ENCODE results near the gene BICRAL.
A peak's percentile ranks its signal among the peaks of the same experiment; 100 is the strongest.
"Not testable (repeated sequence)": the region's sequence is repeated elsewhere in the genome, so short reads cannot be mapped to it uniquely, and the experiment has no call there.

BICRAL gene

DNA sequence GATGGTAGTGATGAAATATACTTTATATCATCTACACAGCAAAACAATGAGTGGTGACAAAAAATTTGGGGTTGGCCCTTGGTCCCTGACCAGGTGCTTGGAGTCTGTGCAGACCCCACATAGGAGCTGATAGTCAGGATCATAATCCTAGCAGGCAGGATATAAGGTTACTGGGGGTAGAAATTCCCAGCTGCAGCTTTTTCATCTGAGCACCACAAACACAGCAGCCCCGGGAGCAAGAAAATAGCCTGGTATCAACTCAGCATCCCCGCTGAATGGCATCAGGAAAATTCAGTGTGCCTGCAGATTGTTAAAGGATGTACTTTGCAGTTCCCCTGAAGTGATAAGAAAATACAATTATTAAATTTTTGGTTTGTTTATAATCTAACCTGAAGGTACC is 69.7 kb downstream of the BICRAL start:
- DNase-seq: no peak

DNA sequence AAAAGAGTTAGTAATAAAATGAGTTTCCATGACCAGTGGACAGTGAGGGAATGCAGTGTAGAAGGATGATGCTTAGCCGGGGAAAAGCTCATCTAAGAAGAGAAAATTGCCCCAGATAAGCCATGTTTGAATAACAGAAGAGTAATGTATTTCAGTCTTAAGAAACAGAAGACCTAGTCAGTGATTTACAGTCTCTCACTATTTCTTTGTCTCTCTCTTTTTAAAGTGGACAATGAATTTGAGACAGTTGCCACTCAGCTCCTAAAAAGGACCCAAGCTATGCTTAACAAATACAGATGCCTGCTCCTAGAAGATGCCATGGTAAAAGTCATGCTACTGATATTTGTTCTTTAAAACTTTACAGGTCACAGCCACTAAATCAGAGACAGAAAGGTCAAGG is 78.2 kb downstream of the BICRAL start:
- DNase-seq: no peak

DNA sequence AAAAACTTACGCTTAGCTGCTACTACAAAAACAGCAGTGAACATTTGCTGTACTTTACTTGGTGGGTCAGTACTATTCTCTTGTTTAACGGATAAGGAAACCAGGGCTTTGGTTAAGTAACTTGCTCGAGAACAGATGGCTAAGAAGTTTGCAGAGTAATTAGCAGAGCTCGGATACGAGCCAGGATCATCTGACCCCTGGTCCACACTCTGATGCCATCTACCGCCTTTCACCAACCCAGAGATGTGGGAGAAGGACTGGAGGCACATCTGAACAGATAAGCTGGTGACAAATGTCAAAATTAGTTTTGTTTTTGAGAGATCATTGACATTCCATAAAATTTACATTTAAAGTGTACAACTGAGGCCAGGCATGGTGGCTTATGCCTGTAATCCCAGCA is 78.6 kb downstream of the BICRAL start:
- no peak for DNase-seq

DNA sequence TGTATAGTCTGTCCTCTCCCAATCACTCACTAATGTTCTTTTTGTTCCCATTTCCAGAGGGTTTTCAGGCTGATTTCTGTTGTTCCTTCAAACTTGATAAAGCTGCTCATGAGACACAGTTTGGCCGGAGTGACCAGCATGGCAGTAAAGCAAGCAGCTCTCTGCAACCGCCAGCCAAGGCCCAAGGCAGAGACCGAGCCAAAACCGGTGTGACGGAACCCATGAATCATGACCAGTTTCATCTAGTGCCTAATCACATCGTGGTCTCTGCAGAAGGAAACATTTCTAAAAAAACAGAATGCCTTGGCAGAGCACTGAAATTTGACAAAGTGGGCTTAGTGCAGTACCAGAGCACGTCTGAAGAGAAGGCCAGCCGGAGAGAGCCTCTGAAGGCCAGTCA is 82.8 kb downstream of the BICRAL start:
- DNase-seq: no peak

DNA sequence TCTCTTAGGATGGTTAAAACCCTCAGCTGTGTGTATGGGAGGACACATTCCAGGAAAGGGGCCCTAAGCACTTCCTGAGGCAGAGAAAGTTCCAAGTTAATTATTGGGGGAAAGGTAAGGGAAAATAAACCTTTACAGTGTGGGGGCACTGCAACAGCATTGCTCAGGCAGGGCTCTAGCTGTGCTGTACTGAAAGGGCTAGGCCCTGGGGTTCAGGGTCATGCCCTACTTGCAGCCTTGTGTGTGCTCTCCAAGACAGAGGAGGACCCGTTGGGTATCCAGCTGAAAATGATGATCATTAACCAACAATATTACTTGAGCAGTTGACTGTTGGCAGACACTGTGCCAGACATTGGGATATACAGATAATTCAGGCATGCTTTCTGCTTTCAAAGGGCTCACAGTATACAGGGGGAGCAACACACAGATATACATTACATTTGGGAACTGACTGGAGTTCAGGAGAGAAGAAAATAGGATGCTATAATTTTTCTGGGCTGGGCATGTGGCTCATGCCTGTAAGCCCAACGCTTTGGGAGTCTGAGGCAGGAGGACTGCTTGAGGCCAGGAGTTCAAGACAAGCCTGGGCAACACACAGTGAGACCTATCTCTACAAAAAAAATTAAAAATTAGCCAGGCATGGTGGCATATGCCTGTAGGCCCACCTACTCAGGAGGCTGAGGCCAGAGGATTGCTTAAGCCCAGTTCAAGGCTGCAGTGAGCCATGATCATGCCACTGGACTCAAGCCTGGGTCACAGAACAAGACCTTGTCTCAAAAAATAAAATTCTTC is 88.5 kb downstream of the BICRAL start:
- no peak for DNase-seq

DNA sequence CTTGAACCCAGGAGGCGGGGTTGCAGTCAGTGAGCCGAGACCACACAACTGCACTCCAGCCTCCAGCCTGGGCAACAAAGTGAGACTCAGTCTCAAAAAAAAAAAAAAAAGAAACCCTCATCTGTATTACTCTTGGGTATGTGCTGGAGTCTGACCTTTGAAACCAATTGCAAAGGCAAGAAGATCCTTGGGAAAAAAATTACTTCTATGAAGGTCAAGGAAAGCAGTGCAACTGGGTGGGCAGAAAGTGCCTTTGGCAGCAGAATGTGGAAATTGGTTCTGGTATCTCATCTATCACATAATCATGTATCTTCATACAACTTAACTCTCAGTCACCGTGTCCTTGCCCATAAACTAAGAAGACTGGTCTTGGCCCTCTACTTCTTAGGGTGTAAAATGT is 89.9 kb downstream of the BICRAL start:
- DNase-seq: no peak

DNA sequence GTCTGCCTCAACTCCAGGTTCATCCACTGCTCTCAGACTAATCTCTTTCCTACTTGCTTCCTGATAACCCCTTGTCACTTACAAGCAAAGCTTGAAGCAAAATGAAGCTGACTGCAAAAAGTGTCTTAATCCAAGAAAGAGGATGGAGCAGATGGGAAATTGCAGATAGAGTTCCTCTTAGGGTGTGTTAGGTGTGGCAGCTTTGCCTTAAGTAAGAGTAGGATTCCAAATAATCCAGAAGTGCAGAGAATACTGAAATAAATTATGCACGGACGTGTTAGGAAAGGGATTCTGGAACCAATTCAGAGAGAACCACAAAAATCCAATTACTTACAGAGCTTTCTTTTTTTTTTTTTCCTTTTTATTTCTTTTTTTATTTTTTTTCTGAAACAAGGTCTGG is 91.5 kb downstream of the BICRAL start:
- DNase-seq: no peak

DNA sequence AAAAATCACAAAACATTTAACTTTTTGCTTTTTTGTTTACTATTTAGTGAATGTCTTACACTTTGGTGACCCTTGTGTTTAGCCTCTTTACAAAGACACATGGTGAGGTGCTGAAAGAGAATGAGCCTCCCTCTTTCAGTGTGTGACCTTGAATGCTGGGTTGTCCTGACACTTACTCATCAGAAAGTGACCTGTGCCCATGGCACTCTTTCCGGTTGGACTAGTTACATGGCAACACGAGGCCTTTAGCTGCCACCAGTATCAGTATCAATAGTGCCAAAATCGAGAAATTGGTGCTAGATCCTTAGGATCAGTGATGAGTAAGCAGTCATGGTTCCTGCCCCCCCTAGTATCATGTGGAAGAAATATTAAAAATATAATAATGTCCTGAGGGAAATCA is 95.8 kb downstream of the BICRAL start:
- no peak for DNase-seq

DNA sequence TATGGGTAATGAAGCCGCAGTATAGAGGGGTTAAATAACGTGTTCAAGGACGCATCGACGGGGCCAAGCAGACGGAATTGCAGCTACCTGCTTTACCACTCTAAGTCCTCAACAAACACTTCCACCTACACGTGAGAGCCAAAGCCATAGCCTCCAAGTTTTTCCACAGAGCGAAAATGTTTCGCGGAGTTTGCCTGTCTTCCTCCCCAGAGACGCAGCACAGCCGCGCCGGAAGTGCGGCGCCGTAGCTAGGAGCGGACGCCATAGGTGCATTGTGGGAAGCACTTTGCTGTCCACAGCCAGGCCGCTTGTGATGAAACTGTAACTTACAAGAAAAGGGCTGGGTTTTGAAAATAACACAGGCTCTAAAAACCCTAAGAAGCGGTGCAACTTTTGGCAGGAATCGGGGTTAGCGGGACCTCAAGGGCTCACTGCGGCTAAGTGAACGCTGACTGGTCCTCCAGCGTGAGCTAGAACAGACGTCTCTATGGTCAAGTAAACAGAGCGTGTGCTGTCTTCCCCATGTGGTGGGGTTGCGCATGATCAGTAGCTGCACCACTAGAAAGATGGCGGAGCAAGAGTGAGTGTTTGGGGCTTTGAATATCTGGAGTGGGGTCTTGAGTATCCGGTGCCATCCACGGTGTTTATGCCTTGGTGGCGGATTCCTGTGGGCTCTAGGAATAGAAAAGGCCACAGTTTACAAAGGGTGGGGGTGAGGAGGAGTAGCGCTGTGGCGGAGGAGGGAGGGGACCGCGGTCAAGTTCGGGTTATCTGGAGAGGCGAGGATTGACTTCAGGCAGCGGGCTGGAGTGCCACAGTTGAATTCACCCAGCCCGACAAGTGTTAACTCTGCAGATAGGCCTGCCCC is 97.8 kb downstream of the BICRAL start, which contains the start of gene RPL7L1:
TSS of gene RPL7L1 (plus strand) at position 245 of the 868 bp plus-strand sequence. CDS start at position 540, 295 bp downstream.
- peak; percentile 90 for DNase-seq

DNA sequence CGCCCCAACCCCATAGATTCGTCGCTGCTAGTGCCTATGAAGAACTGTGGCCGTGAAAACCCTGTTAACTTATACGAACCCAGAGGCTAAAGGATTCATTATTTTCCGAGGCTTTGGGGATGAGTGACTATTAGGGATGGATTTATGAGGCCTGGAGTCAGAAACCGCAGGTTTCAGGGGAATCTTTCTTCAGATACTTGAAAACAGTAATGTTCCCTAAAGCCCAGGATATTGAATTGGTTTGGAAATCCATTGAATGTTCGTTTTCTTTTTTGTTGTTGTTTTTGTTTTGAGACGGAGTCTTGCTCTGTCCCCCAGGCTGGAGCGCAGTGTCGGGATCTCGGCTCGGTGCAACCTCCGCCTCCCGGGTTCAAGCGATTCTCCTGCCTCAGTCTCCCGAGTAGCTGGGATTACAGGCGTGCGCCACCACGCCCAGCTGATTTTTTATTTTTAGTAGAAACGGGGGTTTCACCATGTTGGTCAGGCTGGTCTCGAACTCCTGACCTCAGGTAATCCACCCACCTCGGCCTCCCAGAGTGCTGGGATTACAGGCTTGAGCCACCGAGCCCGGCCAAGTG is 98.5 kb downstream of the BICRAL start:
- DNase-seq: not testable (repeated sequence)

DNA sequence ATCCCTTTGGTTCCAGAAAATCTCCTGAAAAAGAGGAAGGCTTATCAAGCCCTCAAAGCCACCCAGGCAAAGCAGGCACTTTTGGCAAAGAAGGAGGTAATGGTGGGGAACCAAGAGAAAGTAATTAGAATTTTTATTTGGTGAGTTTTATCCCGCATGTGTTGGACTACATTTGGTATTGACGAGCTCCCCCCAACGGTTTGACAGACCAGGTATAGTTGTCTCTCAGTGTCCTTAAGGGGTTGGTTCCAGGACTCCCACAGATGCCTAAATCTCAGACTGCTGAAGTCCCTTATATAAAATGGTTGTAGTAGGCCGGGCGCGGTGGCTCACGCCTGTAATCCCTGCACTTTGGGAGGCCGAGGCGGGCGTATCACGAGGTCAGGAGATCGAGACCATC is 99.0 kb downstream of the BICRAL start:
- not testable (repeated sequence) for DNase-seq

DNA sequence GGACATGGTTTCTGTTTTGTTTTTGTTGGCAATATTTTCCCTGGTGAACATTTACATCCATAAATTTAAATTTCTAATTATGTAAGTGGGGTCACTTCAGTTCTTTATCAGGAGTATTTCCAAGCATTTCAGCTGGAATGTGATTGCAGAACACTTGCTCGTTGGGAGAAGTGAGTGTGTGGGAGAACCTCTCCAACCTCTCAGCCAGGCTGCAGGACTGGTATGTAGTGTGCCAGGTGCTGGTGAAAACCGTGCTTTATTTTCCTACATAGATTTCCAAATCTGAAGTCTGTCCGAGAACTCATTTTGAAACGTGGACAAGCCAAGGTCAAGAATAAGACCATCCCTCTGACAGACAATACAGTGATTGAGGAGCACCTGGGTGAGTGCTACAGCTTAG is 103.8 kb downstream of the BICRAL start:
- no peak for DNase-seq

DNA sequence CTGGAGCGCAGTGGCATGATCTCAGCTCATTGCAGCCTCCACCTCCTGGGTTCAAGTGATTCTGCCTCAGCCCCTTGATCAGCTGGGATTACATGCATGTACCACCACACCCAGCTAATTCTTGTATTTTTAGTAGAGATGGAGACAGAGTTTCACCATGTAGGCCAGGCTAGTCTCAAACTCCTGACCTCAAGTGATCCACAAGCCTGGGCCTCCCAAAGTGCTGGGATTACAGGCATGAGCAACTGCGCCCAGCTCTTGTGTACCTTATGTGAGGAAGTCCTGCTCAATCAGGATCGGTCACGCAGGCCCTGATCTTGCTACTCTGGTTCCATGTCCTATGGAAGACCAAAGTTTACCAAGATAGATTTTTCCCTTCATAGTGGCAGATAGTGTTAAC is 106.3 kb downstream of the BICRAL start:
- DNase-seq: not testable (repeated sequence)

DNA sequence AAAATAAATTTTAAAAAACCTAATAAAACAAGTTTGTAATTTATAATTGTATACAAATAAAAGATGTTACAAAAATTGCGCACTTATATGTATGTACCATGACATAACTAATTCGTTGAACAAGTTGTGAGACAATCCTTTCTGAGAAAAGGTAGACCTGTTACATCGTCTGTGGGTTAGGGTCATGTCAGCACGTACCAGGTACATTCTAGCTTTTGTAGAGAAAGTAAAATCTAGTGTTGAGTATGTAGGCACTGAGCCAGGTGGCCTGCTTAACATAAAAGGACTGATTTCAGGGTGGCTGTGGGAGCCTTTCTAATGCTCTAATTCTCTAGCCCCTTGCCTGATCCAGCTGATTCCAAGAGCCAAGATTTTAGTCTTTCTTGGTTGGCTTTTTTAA is 108.0 kb downstream of the BICRAL start:
- DNase-seq: peak; percentile 13

DNA sequence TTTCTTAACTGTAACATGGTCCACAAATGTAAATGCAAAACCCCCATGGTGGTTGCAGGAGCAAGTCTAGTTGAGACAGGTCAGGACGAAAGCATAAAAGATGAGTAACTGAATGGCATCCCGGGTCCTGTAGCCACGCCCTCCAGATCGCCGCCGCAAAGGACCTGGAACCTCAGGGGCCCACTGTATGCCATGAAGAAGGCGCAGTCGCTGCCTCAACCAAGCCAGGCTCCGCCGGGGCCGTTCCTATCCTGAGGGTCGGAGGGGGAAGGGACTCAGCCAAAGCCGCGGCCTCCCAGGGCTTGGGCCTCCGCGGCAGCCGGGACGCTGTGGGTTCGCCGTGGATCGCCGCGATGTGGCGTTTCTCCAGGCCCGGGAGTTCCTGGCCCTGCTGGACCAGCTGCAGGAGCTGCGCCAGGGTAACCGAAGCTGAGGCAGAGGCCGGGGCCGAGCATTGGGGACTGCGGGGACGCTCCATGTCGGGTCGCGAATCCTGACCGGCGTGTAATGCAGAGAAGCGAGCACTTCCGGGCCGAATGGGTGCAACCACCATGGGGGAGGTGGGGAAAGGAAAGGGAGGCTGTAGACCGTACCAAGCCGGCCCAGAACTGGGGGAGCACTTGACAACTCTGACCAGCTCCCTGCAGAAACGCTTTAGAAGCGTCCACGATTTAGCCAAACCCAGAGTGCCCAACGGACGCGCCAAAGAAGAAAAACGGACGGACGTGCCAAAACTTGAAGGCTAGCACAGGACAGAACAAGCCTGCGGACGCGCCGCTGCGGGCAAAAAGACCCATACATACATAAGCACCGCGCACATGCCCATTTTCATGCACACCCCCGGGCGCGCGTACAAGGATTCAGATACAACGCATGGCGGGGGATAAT is 108.7 kb downstream of the BICRAL start:
- DNase-seq: peak; percentile 91

DNA sequence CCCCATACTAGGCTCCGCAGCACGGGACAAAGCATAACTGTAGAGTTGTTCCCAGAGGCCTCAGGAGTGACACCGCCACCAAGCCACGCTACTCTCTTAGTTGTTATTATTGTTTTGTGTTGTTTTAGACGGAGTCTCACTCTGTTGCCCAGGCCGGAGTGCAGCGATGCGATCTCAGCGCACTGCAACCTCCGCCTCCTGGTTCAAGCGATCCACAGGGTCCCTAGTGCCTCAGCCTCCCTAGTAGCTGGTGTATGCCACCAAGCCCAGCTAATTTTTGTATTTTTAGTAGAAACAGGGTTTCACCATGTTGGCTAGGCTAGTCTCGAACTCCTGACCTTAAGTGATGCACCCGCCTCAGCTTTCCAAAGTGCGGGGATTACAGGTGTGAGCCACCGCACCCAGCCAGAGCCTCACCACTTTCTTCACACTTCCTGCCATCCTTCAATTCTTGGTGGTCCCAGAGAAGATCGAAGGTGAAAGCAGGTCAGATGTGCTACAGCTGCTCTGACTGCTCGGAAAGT is 109.4 kb downstream of the BICRAL start:
- DNase-seq: no peak

DNA sequence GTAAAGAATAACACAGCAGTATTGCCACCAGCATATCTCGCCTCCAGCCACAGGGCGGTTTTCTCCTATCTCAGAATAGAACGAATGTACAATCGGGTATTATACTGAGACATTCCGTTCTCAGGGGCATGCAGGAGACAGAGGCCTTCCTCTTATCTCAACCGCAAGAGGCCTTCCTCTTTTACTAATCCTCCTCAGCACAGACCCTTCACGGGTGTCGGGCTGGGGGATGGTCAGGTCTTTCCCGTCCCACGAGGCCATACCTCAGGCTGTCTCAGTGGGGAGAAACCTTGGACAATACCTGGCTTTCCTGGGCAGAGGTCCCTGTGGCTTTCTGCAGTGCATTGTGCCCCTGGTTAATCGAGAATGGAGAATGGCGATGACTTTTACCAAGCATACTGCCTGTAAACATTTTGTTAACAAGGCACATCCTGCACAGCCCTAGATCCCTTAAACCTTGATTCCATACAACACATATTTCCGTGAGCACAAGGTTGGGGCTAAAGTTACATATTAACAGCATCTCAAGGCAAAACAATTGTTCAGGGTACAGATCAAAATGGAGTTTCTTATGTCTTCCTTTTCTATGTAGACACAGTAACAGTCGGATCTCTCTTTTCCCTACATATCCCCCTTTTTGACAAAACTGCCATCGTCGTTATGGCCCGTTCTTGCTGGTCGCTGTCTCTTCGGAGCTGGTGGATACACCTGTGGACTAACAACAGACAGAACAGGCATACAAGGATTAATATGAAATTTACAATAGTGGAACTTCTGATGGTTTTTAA is 112.4 kb downstream of the BICRAL start:
- DNase-seq: not testable (repeated sequence)

DNA sequence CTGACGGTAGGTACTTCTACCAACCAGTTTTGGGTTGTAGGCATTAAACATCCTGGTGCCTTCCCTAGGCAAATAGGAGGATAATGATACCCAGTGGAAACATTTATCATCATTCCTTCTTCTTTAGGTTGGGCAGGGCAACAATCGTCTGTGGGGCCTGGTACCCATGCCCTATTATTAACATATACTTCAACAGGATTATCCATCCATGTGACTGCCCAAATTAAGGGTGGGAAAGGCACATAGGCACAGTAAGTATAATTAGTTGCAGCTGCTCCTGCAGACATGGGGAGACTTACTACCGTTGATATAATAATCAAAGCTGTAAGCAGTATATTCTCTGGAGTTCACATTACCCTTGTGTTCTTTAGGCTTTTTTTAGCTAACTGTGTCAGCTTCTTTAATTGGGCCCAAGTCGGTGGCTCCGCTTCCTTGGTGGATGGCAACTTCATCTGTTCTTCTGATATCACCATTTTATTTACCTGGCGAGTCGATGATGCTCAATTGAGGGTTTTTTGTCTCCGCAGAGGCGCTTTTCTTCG is 114.4 kb downstream of the BICRAL start:
- no peak for DNase-seq

DNA sequence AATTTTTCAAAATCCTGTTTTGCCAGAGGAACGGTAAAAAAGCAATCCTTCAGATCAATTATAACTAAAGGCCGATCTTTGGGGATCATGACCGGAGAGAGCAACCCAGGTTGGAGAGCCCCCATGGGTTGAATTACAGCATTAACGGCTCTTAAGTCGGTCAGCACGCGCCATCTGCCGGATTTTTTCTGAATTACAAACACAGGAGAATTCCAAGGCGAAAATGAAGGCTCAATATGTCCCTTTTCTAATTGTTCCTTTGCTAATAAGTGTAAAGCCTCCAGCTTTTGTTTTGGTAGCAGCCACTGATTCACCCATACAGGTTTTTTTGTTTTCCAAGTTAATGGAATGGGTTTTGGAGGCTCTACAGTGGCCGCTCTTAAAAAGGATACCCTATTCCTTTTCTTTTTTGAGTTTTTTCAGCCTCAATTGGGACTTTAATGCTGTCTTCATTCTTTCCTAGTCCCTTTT is 117.1 kb downstream of the BICRAL start:
- DNase-seq: peak; percentile 84

DNA sequence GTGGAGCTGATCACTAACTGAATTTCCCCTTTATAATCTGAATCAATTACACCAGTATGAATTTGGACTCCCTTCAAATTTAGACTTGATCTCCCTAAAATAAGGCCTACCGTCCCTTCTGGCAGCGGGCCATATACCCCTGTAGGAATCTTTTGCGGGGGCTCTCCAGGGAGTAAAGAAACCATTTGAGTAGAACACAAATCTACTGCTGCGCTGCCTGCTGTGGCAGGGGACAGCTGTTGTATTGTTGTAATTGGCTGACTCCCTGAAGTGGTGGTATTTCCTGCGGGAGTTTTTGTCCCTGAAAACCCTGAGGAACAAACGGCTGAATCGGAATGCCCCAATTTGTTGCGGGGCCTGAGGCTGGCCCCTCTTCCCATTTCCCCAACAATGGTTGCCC is 118.0 kb downstream of the BICRAL start:
- DNase-seq: no peak

DNA sequence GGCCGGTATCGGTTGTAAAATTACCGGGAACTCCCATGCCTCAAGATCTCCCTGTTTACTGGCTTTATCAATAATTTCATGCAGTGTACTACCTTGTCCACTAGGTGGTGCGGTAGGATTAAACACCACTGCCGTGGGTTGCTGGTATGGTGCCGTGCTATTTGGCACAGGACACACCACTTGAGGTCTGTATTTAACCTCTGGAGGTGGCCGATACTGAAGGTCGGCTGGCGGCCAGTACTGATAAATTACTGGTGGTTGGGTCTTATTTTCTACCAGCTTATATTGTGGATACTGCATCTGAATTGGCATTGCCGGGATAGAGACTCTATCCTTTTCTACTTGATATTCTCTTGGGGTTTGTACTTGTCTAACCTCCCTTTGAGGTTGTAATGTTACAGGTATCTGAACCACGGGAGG is 119.7 kb downstream of the BICRAL start:
- peak; percentile 87 for DNase-seq
